ENCODE data around the gene COQ4.

DNA sequence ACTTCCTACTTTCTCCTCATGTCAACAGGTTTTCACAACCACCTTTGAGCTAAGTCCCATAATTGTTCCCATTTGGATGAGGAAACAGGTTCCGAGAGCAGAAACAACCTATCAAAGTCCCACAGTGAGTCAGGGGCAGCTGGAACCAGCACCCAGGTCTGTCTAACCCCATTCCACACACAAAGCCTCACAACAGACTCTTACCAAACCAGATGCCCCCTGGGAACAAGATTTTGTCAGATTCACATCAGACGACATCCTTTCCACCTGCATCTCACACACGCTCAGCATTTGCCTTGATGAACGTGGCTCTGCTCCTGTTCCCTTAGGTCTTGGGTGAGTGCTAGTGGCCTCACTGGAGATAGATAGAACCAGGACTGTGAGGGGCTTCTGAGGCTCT is 29.5 kb upstream of the COQ4 start:
- TF ChIP-seq YY1 (IDR thresholded peaks at IDR 0.05; ENCODE audit: insufficient read depth, insufficient read length) (no peak), ZNF274 (IDR thresholded peaks at IDR 0.05; ENCODE audit: low read depth, low read length) (no peak)
